ENCODE data around the gene SLC12A7.

- TF ChIP-seq, protein P1, sequence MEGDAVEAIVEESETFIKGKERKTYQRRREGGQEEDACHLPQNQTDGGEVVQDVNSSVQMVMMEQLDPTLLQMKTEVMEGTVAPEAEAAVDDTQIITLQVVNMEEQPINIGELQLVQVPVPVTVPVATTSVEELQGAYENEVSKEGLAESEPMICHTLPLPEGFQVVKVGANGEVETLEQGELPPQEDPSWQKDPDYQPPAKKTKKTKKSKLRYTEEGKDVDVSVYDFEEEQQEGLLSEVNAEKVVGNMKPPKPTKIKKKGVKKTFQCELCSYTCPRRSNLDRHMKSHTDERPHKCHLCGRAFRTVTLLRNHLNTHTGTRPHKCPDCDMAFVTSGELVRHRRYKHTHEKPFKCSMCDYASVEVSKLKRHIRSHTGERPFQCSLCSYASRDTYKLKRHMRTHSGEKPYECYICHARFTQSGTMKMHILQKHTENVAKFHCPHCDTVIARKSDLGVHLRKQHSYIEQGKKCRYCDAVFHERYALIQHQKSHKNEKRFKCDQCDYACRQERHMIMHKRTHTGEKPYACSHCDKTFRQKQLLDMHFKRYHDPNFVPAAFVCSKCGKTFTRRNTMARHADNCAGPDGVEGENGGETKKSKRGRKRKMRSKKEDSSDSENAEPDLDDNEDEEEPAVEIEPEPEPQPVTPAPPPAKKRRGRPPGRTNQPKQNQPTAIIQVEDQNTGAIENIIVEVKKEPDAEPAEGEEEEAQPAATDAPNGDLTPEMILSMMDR (IDR thresholded peaks at IDR 0.05) = no peak
- no peak for TF ChIP-seq POLR2A (IDR thresholded peaks at IDR 0.05)
Measured at GRCh38 chr5:1156033-1156753, 44.3 kb upstream of the SLC12A7 start.

All from thyroid gland (tissue), 4 donors.